Natural killer cell (primary cell): Measurements from ENCODE around the gene DUSP1. TPM values are rescaled to one million over a fixed set of nuclear protein-coding genes. Genes with fewer than 3 reads are reported as not detected.
"Not testable (repeated sequence)": the region's sequence is repeated elsewhere in the genome, so short reads cannot be mapped to it uniquely, and the experiment has no call there.

ENCODE experiments used
- ATAC-seq, 3 donors: fragments of 150-1000 bp in 2 of 3; fragments of 200-7000 bp in 1 of 3; cut with Tn5 transposase; 1 replicate in 1 of 3; 2 replicates in 2 of 3; pipeline ENCODE4 v1.10.0; 2021; ENCODE audit warnings: mild to moderate bottlenecking in 2 of 3, moderate library complexity in 2 of 3
- DNase-seq, 2 donors: peaks; one replicate each; pipeline versions ENCODE4 v3.0.0 to v3.0.0-alpha.2; 2013 to 2021; ENCODE audit warnings: mixed read lengths in 1 of 2
- H3K27ac ChIP-seq: one replicate; pipeline ENCODE4 v1.5.1; 2013; ENCODE audit warnings: mild to moderate bottlenecking, low read length
- H3K27me3 ChIP-seq: one replicate; pipeline ENCODE4 v1.6.1; 2013; ENCODE audit warnings: low read length; ENCODE audit not compliant: control insufficient read depth, insufficient read depth
- H3K36me3 ChIP-seq: one replicate; pipeline ENCODE4 v1.6.1; 2013; ENCODE audit warnings: low read length; ENCODE audit not compliant: control insufficient read depth, insufficient read depth
- H3K4me1 ChIP-seq: one replicate; pipeline ENCODE4 v1.6.1; 2013; ENCODE audit warnings: low read length; ENCODE audit not compliant: control insufficient read depth, insufficient read depth
- H3K4me3 ChIP-seq: one replicate; pipeline ENCODE4 v1.5.1; 2013; ENCODE audit warnings: low read length
- H3K9me3 ChIP-seq: one replicate; pipeline ENCODE4 v1.6.1; 2013; ENCODE audit warnings: low read length; ENCODE audit not compliant: control insufficient read depth, insufficient read depth
- H3K27ac Mint-ChIP-seq, 2 donors: one replicate each; pipeline ENCODE4 v1.8.0; 2022; ENCODE audit warnings: mild to moderate bottlenecking in 2 of 2, mixed read lengths in 2 of 2, moderate library complexity in 1 of 2
- H3K27me3 Mint-ChIP-seq, 2 donors: one replicate each; pipeline ENCODE4 v1.8.0; 2022; ENCODE audit warnings: low read depth in 2 of 2, mixed read lengths in 2 of 2
- H3K36me3 Mint-ChIP-seq: one replicate; pipeline ENCODE4 v1.8.0; 2022; ENCODE audit warnings: mixed read lengths
- H3K4me1 Mint-ChIP-seq, 2 donors: one replicate each; pipeline ENCODE4 v1.8.0; 2022; ENCODE audit warnings: mixed read lengths in 2 of 2
- H3K4me3 Mint-ChIP-seq: one replicate; pipeline ENCODE4 v1.8.0; 2022; ENCODE audit warnings: mild to moderate bottlenecking, moderate library complexity, mixed read lengths
- H3K9me3 Mint-ChIP-seq, 2 donors: one replicate each; pipeline ENCODE4 v1.8.0; 2022; ENCODE audit warnings: mixed read lengths in 2 of 2
- CTCF ChIP-seq: fragments of 200-600 bp; IDR thresholded peaks from one replicate; pipeline ENCODE4 v1.8.0; 2022; ENCODE audit warnings: antibody characterized with exemption
- WGBS: methylation state at CpG from one replicate; pipeline ENCODE4 v1.1.7; 2013; ENCODE audit warnings: missing lambda C conversion rate; ENCODE audit not compliant: insufficient coverage; 5-methylcytosine and 5-hydroxymethylcytosine counted together
- intact Hi-C: fragments of 100-400 bp; cut with micrococcal nuclease; formaldehyde crosslinking; loops from one replicate; pipeline ENCODE4 v1.14.2; 2022
- total RNA-seq, 4 donors: library from RNA; stranded (reverse); fragments of 120-200 nt in 1 of 4; gene quantifications; one replicate each; pipeline versions ENCODE4 v1.2.3 to v1.2.4, GENCODE V29; 2013 to 2022

The DUSP1 gene
- total RNA-seq, 3 donors from 2014 or later (not counting 1 experiment from before 2014, with no cell fraction given) = 1,579 to 2,725 (median 2,168) TPM

GRCh38 chr5:172786736-172787462 is 15.9 kb upstream of the DUSP1 start:
- H3K27me3 ChIP-seq = no peaks in the 10 kb centered on the region
- DNase-seq (peak in 1 of 2 donors; percentile 1), ATAC-seq (no peak)
- intact Hi-C loops = no loop called here
- Mint-ChIP-seq H3K36me3 (no peaks in the 10 kb centered on the region), H3K27ac (no peak overlapping the region), H3K4me3 (no peak overlapping the region), H3K4me1 (no peaks in the 10 kb centered on the region), H3K27me3 (no peaks in the 10 kb centered on the region), H3K9me3 (no peaks in the 10 kb centered on the region)
- no peaks in the 10 kb centered on the region for H3K9me3 ChIP-seq
- H3K36me3 ChIP-seq = no peaks in the 10 kb centered on the region
- peaks cover 6% of the 10 kb centered on the region for H3K4me1 ChIP-seq
- no peak for TF ChIP-seq CTCF
- 89% methylated on average over 9 of the region's 9 CpGs for WGBS
- H3K27ac ChIP-seq = no peak overlapping the region
- H3K4me3 ChIP-seq = no peak overlapping the region

- ATAC-seq (no peak), DNase-seq (peak in 1 of 2 donors; percentile 0)
- peaks cover 6% of the 10 kb centered on the region for H3K4me1 ChIP-seq
- no peak overlapping the region for H3K4me3 Mint-ChIP-seq
- no peaks in the 10 kb centered on the region for H3K4me1 Mint-ChIP-seq
- intact Hi-C loops = no loop called here
- no peak overlapping the region for H3K4me3 ChIP-seq
- H3K9me3 Mint-ChIP-seq = no peaks in the 10 kb centered on the region
- no peaks in the 10 kb centered on the region for H3K9me3 ChIP-seq
- WGBS = 87% methylated on average over 3 of the region's 7 CpGs
- H3K36me3 ChIP-seq = no peaks in the 10 kb centered on the region
- no peak overlapping the region for H3K27ac ChIP-seq
- no peaks in the 10 kb centered on the region for H3K36me3 Mint-ChIP-seq
- no peaks in the 10 kb centered on the region for H3K27me3 ChIP-seq
- no peak for TF ChIP-seq CTCF
- no peaks in the 10 kb centered on the region for H3K27me3 Mint-ChIP-seq
- H3K27ac Mint-ChIP-seq = no peak overlapping the region
Measured at GRCh38 chr5:172785429-172786088, 14.6 kb upstream of the DUSP1 start.

GRCh38 chr5:172784162-172784561 is 13.2 kb upstream of the DUSP1 start:
- H3K9me3 Mint-ChIP-seq, intact Hi-C loops: not testable (repeated sequence)

GRCh38 chr5:172783319-172783718 is 12.3 kb upstream of the DUSP1 start:
- H3K27ac Mint-ChIP-seq, H3K4me1 ChIP-seq, DNase-seq, H3K4me3 Mint-ChIP-seq, intact Hi-C loops, H3K36me3 ChIP-seq, H3K9me3 ChIP-seq, H3K27me3 ChIP-seq, ATAC-seq, H3K27ac ChIP-seq, H3K27me3 Mint-ChIP-seq, H3K9me3 Mint-ChIP-seq, H3K36me3 Mint-ChIP-seq, H3K4me3 ChIP-seq, H3K4me1 Mint-ChIP-seq: not testable (repeated sequence)
- WGBS = 96% methylated on average over 5 of the region's 5 CpGs

More at GRCh38 chr5:172784162-172784561, 13.2 kb upstream of the DUSP1 start:
- DNase-seq, H3K36me3 ChIP-seq, H3K36me3 Mint-ChIP-seq, H3K4me3 ChIP-seq, H3K27me3 Mint-ChIP-seq, H3K27me3 ChIP-seq, H3K27ac Mint-ChIP-seq, H3K4me1 ChIP-seq, H3K4me3 Mint-ChIP-seq, H3K27ac ChIP-seq, H3K4me1 Mint-ChIP-seq, ATAC-seq, H3K9me3 ChIP-seq: not testable (repeated sequence)
- 98% methylated on average over 4 of the region's 4 CpGs for WGBS
